GM21526 (cell line): ENCODE measurements around the gene MED29.
"Not testable (repeated sequence)": the region's sequence is repeated elsewhere in the genome, so short reads cannot be mapped to it uniquely, and the experiment has no call there.

Experiments used
- ATAC-seq: cut with Tn5 transposase; IDR thresholded peaks from one replicate; pipeline ENCODE4 v1.9.1; 2021; ENCODE audit warnings: moderate library complexity; ENCODE audit not compliant: unreplicated experiment, low FRiP score

Gene MED29

DNA sequence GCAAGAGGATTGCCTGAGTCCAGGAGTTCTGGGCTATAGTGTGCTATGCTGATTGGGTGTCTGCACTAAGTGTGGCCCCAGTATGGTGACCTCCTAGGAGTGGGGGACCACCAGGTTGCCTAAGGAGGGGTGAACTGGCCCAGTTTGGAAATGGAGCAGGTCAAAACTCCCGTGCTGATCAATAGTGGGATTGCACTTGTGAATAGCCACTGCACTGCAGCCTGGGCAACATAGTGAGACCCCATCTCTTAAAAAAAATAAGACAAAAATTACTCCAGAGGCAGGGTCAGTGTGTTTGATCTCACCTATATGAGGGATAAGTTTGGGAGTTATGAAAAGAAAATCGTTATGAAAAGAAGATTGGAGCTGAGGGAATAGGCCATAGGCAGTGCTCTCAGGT, 22.0 kb upstream of the MED29 start:
- ATAC-seq = no peak

DNA sequence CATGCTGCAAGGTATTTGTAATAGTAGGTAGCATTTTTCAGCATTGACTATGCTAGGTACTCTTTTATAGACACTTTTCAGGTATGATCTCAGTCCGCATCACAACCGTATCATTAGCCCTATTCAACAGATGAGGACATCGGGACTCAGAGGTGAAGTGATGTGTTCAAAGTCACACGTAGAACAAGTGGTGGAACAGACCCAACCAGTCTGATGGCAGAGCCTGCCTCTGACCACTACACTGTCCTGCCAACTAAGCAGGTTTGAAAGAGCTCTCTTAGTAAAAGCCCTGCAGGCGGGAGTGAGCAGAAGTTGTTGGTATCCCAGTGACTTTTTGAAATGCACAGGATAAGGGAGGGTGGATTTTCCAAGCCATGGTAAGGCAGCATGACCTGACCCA, 20.4 kb upstream of the MED29 start:
- no peak for ATAC-seq

DNA sequence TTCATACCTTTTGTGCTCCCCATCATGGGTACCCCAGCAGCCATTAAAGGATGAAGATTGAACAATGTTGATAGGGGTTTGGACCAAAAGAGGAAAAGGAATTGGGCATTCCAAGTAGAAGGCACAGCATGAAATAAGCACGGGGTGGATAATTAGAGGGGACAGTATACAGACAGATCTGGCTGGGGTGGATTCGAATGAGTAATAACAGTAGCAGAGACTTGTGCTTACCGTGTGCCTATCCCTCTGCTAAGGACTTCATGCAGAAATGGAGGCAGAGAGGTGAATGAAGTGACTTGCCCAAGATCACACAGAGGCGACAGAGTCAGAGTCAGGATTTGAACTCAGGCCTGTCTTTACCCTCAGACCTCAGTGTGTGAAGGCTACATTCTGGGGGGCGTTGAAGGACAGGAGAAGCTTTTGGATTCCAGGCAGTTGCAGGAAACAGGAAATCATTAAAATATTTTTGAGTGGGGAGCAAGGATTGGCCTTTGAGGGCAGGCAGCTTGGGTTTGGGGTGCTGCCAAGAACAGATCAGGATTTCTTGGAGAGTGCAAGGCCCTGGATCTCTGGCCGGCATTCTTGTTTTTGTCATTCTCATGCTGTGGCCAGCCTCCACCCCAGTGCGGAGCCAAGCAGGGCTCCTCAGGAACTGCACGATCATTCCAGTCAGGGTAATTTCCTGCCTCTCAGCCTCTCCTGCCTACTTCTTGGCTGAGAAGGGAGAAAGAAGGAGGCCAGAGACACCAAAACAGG, 19.0 kb upstream of the MED29 start:
- ATAC-seq = no peak

DNA sequence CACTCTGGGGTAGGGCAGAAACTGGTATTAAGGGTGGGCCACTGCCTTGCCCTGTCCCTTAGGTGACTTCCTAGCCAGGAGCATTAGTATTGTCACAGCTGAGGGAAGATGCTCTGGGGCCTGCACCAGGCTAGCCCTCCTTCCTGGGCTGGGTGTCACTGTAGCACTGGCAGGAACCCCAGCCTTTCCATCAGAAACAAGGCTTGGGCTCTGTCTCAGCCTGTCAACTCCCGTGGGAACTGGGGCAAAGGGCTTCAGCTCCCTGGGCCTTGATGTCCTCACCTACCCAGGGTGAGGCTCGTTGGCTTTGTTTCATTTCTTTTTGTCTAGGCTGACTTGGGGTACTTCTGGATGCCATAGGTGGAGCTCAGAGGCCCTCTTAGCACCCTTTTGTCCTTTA, 18.2 kb upstream of the MED29 start:
- no peak for ATAC-seq

DNA sequence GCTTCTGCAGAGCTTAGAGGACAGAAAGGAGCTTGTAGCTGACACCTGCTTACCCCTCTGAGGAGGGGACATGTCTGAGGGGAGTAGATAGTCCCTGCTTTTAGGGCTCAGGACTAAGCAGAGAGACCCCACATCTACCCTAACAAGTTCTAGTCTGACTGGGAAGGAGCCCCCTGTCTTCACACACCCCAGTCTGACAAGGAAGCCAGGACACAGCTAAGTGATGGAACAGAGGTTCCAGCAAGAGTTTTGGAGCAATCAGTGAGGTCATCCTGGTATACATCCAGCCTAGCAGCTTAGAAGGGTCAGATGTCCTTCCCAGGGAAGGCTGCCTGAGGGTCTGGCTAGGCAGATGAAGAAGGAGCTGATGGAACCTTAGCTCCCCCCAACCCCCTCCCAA, 15.2 kb upstream of the MED29 start:
- no peak for ATAC-seq

DNA sequence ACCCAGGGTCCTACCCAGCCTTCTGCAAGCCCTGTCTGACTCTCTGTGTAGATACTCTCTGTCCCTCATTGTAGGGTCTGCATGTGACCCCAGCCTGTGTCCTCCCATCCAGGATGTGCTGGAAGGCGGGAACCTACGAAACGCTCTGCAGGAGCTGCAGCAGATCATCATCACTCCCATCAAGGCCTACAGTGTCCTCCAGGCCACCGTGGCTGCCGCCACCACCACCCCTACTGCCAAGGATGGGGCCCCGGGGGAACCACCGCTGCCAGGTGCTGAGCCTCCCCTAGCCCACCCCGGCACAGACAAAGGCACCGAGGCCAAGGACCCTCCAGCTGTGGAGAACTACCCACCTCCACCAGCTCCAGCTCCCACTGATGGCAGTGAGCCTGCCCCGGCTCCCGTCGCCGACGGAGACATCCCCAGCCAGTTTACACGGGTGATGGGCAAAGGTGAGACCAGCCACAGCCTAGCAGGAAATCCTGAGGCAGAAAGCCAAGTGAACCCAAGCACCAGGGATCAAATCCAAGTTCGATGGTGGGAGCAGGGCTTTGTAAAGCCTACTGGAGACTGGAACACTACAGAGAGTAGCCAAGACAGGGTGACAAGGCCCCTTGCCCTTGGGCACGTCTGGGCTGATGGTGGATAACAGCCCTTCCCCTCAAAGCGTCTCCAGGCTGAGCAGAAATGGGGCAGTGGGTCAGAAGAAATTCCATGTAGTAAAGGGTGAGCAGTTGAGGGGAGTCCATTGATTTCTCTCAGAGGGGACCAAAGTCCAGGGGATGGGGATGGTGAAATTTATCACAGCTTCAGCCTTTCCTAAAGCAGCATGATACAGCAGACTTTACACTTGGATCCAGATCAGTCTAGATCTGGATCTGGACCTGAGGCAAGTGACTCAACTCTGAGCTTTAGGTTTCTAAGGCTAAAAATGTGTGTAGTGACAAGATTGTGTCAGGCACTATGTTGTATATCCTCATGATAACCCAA, 13.5 kb upstream of the MED29 start:
- no peak for ATAC-seq

DNA sequence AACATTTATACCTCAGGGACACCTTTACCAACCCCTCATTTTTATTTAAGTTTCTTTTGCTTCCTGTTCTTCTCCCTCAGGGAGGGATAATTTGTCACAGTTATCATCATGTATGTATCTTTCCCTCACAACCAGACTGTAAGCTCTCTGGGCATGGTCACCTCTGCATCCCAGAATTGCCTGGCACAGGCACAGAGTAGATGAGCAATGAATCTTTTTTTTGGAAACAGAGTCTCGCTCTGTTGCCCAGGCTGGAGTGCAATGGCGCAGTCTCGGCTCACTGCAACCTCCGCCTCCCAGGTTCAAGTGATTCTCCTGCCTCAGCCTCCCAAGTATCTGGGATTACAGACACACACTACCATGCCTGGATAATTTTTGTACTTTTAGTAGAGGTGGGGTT, 11.8 kb upstream of the MED29 start:
- ATAC-seq = not testable (repeated sequence)

DNA sequence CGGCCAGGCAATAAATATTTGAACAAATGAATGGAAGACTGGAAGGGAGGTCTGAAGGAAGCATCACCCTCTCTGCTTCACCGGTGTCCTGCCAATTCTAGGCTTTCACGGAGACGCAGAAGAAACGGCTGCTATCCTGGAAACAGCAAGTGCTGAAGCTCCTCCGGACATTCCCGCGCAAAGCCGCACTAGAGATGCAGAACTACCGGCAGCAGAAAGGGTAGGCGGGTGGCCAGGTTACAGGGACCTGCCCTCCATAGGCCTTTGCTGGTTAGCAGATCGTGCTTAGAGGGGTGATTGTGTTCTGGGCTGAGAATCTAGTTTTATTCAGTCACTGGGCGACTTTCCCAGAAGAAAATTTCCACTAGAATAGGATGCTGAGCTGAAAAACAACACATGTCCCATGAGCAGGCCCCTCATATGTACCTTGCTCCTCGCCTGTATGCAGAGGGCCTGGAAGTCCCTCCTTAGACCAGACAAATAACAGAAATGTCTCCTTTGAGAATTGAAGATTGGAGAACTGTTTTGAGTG, 11.2 kb upstream of the MED29 start:
- ATAC-seq = no peak

DNA sequence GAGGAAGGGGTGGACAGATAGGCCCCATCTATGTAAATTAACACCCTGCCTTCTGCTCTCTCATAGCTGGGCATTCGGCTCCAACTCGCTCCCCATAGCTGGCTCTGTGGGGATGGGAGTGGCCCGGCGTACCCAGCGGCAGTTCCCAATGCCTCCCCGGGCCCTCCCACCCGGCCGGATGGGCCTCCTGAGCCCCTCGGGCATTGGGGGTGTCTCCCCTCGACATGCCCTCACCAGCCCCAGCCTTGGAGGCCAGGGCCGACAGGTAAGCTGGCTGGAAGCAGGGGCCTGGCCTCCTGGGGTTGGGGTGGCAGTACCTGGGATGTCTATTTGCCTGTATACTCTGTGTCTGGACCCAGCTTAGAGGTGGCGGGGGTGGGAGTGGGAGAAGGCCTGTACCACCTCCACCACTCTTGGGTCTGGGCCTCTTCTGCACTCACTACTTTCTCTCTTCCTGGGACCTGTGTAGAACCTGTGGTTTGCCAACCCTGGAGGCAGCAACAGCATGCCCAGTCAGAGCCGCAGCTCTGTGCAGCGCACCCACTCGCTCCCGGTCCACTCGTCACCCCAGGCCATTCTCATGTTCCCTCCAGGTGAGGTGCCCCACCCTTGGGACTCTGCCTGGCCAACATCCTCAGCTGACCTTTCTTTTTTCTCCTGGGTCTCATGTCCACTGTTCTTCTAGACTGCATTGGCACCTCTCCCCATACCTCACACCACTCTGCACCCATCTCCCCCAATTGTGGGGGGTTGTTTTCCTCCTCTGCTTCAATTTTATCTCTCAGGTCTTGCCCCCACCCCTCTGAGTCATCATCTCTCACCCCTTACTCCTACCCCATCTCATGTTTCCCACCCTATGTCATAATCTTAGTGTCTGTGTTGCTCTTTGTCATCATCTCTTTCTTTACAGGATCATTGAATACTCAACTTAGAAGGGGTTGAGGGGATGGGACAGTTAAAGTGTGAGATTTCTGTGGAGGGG, 10.4 kb upstream of the MED29 start:
- ATAC-seq = no peak

DNA sequence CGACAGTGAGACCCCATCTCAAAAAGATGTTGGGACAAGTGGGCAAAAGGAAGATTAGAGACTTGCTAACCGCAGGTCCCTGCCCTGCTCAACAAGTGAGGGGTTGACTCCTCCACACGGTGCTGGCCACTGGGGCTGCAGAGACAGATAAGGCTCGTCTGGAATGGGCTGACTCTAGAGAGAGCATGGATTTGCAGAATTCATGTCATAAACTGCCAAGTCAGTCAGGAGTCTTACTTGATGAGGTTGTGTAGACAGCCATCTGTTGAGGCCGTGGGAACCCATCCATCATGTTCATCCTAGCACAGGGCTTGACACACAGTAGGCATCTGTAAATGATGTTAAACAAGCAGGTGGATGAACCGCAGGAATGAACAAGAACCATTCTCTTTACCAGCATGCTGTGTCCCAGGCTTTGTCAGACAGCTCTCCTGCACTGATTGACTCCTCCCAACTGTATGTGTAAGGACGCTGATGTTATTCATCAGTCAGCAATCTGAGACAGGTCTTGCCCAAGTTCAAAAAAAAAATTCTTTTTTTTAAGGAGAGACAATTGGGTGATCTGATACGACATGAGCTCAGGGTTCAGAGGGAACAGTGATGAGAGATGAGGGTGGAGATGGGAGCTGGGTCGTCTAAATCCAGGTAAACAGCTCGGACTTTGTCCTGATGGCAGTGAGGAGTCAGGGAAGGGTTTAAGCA, 9.1 kb upstream of the MED29 start:
- ATAC-seq = no peak

DNA sequence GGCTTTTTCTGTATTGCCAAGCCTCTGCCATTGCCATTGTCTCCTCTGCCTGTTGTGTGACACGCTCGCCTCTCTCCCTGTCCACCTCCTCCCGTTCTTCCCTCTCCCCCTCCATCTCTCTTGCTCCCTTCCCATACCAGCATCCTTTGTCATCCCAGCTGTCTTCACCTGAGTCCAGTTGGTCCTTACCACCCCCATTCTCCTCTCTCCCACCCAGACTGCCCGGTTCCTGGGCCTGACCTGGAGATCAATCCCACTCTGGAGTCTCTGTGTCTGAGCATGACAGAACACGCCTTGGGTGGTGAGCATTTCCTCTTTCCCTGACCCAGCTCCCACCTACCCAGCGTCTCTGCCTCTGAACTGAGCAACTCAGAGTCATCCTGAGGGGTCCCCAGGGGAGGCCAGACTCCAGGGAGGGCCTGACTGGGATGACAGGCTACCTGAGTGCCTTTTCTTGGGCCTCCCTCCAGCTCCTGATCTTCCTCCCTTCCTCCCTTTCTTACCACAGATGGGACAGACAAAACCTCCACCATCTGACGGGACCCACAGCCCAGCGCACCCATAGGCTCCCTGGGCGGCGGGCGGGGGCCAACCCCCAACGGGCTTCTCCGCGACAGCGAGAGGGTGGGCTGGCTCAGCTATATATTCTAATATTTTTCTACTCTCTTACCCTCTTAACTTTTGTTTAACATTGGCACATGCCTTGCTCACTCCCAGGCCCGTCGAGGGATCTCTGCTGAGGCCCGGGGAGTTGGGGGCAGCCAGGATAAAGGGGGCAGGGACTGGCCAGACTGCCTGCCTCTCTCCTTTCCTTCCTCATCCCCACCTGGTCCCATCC, 8.0 kb upstream of the MED29 start:
- no peak for ATAC-seq

DNA sequence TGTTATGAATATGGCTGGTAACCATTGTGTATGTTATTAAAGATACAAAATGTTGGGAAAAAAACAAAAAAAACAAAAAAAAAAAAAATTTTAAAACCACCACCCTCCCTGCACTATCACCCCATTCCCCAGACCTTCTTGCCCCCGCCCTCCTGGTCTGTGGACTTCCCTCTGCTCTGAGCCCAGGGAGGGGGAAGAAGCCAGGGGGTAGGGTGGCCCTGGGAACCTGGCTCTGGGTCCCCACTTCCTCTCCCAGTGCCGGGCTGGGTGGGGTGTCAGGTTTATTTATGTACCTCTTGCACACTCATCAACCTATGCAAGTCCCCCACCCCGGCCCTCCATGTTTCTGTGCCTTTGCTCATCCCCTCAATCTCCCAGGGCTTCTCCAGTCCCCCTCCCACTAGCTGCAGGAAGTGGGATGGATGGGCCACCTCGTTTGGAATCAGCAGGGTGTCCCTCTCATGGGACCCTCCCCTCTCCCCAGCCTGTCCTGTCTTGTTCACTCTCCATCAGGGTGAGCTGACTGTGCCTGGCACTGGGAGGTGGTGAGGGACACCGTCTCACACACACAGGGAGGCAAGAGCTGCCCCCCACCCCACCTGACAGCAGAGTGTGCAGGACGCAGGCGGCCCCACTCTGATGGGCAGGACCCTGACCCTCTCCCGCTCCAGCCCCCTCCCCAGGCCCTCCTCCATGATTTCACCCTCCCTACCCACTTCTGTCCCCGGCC, 6.2 kb upstream of the MED29 start:
- no peak for ATAC-seq

DNA sequence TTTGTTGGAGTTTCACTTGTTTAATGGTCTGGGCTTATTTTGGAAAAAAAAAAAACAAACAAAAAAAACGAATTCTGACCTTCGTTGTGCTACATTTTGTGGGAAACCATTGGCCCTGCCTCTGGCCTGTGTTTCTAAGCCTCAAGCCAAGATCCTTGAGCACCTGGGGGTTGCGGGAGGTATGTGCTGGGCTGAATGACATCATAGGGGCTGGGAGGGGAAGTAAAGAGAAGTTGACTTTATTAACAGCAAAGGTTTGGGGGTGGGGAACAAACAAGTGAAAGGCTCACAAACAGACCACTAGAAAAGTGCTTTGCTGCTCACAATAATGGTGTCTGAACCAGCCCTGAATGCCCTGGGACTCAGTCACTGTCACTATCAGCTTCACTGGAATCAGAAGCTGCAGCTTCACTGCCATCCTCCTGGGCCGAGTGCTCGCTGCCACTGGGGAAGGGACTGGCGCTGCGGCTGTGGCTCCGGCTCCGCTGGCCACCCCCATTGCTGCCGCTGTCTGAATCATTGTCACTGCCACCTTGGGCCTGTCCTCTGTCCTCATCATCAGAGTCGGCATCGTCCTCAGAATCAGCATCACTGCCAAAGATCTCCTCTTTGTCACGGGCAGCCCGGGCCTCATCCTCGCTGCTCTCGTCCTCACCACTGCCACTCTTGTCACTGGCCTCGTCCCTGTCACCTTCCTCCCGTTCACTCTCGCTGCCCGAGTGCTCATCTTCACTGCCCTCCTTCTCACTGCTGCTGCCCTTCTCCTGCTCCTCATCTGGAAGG, 5.4 kb upstream of the MED29 start:
- ATAC-seq = no peak

DNA sequence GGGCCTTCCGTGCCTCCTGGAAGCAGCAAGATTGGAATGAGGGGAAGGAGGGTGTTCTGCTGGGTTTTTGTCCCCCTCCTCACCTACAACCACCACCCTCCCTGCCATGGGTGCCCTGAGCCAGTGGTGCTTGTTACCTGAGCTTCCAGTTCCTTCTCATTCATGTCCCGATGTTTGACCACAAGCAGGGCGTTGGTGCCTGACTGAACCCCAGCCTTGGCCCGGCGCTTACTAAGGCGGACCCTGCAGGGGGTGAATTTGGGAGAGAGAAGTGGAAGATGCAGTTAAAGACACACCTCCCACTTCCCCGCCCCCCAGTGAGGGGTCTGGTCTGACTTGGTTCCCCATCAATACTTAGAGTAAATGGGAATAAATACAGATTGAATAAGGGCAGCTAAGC, 4.6 kb upstream of the MED29 start:
- ATAC-seq = no peak

DNA sequence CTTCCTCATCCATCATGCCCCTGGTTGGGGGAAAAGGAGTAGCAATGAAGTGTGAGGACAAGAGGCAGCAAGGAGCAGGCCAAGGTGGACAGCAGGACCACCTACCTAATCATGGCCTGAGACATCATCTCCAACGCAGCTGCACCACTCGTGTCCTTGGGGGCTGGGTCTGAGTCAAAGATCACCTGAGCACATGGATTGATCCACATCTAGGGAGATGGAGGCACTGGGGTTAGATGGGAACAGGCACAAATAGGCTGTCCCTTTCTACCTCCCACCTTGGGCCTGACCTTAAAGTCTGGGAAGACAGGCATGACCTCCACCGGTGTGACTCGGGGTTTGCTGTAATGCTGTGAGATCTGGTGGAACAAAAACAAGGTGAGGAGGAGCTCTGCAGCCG, 2.5 kb upstream of the MED29 start:
- no peak for ATAC-seq

DNA sequence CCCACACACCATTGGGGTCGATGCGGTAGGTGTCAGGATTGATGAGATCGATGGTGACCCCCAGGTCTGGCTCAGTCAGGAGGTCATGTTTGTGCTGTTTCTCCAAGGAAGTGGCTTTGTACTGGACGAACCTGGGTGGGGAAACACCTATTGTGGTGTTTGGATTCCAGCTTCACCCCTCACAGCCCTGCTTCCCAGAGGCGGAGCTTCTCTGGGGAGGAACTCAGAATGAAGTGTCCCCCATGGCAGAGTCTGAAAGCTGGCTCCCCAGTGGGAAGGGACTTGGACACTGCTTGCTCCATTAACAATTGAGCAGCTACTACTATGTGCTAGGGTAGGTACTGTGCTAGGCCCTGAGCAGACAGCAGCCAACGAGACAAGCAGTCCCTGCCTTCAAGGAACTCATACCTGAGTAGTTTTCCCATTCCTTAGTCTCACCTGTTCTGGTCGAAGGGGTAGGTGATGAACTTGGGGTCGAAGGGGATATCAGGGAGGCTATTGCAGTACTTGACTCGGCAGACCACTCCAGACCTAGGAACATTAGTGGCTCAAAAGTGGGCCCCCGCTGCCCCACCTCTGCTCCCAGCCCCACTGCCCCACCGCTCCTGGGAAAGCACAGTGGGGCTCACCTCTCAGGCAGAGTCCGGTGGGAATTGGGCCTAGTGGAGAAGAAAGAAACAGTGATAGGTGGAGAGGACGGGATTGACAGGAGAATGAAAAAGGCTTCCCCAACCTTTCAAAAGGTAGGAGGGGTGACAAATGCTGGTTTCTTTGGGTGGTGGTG, 1.4 kb upstream of the MED29 start:
- no peak for ATAC-seq

DNA sequence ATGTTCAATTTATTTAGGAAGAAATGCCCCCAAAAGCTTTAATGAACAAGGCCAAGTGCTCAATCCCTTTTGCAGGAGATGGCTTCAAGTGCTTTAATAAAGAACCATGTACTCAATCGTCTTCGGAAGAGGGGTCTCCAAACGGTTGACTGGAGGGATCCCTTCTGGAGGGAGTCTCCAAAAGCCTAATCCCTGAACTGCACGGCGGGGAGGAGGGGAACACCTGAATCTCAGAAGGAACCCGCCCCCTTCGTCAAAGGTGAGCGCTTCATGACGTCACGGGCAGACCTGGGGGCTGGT, 777 bp upstream of the MED29 start:
- no peak for ATAC-seq
